HepG2 (cell line): Measurements from ENCODE around the gene BAG3.

ENCODE experiments used
- BHLHE40 ChIP-seq: IDR thresholded peaks from 2 replicates; pipeline ENCODE4 v1.6.1; 2011; ENCODE audit warnings: low read length, improper control_type of control experiment
- CCAR2 ChIP-seq: fragments of 200-400 bp; formaldehyde crosslinking; optimal IDR thresholded peaks from 2 replicates; pipeline ENCODE3; 2018; ENCODE audit warnings: low read depth, mild to moderate bottlenecking, low read length, moderate library complexity
- CTCF ChIP-seq: sonication (generic); formaldehyde crosslinking; IDR thresholded peaks from 2 replicates; pipeline ENCODE4 v1.5.0; 2020; ENCODE audit warnings: mild to moderate bottlenecking, missing genetic modification reagents, moderate library complexity
- FOXP1 ChIP-seq, 2 experiments: fragments of 450-650 bp in 1 of 2; IDR thresholded peaks; 2 replicates each; pipeline ENCODE4 v1.6.1; 2017 to 2018; ENCODE audit warnings: antibody characterized with exemption in 1 of 2
- GMEB2 ChIP-seq: IDR thresholded peaks from 2 replicates; pipeline ENCODE4 v1.6.1; 2016; ENCODE audit warnings: missing biosample characterization, missing genetic modification reagents, low read depth
- HMG20A ChIP-seq: IDR thresholded peaks from 2 replicates; pipeline ENCODE4 v1.6.1; 2016; ENCODE audit warnings: borderline replicate concordance
- MYC ChIP-seq: sonication (generic); formaldehyde crosslinking; IDR thresholded peaks from 2 replicates; pipeline ENCODE4 v1.9.0; 2021; ENCODE audit warnings: missing genetic modification reagents, borderline replicate concordance
- ONECUT2 ChIP-seq: sonication (generic); formaldehyde crosslinking; IDR thresholded peaks from 2 replicates; pipeline ENCODE4 v1.4.0; 2020; ENCODE audit warnings: missing genetic modification reagents
- RELA ChIP-seq: sonication (generic); formaldehyde crosslinking; IDR thresholded peaks from 2 replicates; pipeline ENCODE4 v1.4.0; 2020; ENCODE audit warnings: missing genetic modification reagents
- TIGD3 ChIP-seq: sonication (generic); formaldehyde crosslinking; IDR thresholded peaks from 2 replicates; pipeline ENCODE4 v1.5.1; 2020; ENCODE audit warnings: mild to moderate bottlenecking, missing genetic modification reagents, borderline replicate concordance
- ZNF598 ChIP-seq: sonication (generic); formaldehyde crosslinking; IDR thresholded peaks from 2 replicates; pipeline ENCODE4 v1.5.1; 2020; ENCODE audit warnings: mild to moderate bottlenecking, missing genetic modification reagents, borderline replicate concordance
- ZNF687 ChIP-seq: sonication (generic); formaldehyde crosslinking; IDR thresholded peaks from 2 replicates; pipeline ENCODE4 v1.5.1; 2020; ENCODE audit warnings: mild to moderate bottlenecking, missing genetic modification reagents, moderate library complexity
- ZSCAN22 ChIP-seq: sonication (generic); formaldehyde crosslinking; IDR thresholded peaks from 2 replicates; pipeline ENCODE4 v1.4.0; 2020; ENCODE audit warnings: mild to moderate bottlenecking, missing genetic modification reagents

- TF ChIP-seq TIGD3 = no peak
- no peak for TF ChIP-seq CCAR2
- no peak for TF ChIP-seq MYC (CRISPR knock-in tag)
- no peak for TF ChIP-seq ZNF687 (CRISPR knock-in tag)
- TF ChIP-seq ZSCAN22 (CRISPR knock-in tag) = no peak
- TF ChIP-seq GMEB2 (CRISPR knock-in tag) = no peak
- no peak for TF ChIP-seq RELA (CRISPR knock-in tag)
- no peak for TF ChIP-seq ZNF598 (CRISPR knock-in tag)
- no peak for TF ChIP-seq BHLHE40
- no peak for TF ChIP-seq HMG20A (CRISPR knock-in tag)
- TF ChIP-seq FOXP1 (IDR thresholded peaks at IDR 0.05) = no peak
- no peak for TF ChIP-seq FOXP1 (CRISPR knock-in tag; IDR thresholded peaks at IDR 0.05)
- TF ChIP-seq CTCF = no peak
- TF ChIP-seq ONECUT2 (CRISPR knock-in tag) = no peak
These were observed 54.3 kb downstream of the BAG3 start for GRCh38 chr10:119705434-119705831.
